Measurements from ENCODE around the gene PAQR7.

The PAQR7 gene

DNA sequence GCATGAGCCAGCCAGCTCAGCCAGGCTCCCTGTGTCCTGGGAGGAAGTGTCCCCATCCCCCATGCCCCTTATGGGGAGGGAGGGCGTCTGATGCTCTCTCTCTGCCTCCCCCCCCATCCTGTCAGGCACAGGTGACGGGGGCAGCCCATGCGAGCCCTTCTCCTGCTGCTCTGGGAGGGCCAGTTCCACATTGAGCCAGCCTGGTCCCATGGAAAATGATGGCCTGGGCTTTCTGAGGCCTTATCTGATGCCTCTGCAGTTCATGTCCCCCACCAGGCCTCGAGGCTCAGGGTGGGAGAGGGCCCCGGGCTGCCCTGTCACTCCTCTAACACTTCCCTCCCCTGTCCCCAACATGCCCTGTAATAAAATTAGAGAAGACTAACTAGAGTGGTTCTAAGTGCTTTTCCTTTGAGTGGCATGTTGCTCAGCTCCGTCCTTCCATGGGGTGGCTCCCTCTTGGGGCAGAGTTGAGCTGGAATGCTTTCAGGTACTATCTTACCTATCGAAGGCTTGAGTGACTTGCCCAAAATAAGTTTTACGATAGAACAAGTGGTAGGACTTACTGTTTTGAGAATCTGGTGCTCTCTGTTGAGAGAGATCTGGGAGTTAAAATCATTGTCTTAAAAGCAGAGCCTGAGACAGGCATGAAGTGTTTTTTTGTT is 57.5 kb downstream of the PAQR7 start:
- DNase-seq (ENCODE audit: low read depth in 3 of 3): no peak

DNA sequence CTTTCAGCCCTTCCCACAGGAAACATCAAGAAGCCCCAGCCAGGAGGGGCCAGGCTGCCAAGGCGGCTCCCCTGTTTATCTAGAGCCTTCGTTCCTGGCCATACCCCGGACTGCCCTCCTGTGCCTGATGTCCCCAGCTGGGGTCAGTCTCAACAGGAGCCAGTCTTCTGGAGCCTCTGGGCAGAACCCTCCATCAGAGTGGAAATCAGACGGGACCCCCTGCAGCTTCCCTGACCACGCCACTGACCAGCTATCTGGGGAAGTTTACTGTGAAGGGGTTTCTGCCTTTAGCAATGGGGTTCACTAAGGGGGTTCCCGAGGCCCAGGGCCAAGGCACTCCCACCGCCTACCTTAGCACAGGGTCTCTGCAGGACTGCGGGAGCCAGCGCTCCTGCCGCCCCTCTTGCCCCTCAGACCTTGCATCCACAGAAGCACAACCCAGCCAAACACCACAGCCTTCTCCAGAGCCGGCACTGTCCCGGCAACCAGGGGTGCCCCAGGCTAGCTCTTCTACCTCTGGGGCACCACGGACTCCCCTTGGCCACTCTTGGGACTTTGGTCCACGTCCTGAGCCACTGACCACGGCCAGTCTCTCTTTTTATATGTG is 59.3 kb downstream of the PAQR7 start:
- DNase-seq (ENCODE audit: low read depth in 3 of 3): no peak

DNA sequence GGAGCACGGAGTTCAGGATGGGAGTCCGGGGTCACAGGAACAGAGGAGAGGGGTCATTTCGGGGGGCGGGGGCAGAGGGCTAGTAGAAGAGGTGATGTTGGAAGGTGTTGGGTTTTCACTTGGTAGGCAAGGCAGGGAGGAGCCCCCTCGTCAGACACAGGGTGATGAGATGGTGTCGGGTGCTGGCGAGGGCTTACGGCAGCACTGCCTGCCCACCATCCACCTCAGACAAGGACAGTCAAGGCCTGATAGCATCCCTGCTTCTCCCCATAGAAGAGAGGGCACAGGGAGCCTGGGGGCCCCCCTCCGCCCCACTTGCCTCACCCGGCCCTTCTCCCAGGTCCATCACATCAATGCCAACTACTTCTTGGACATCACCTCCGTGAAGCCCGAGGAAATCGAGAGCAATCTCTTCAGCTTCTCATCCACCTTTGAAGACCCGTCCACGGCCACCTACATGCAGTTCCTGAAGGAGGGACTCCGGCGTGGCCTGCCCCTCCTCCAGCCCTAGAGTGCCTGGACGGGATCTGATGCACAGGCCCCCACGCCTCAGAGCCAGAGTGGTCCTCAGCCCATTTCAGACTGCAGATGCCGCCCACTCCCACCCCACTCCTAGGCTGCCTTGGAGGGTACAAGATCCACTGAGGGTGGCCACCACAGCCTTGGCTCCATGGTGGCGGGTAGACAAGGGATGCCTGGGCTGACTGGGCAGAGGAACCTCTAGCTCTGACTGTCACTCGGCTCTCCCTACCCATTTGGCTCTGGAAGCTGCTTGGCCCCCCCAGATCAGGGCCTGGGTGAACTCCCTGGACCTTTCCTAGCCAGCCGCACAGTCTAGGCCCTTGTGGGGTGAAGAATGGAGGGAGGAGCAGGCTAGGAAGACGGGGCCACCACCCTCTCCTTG is 60.0 kb downstream of the PAQR7 start:
- no peak for DNase-seq (ENCODE audit: low read depth in 3 of 3)

DNA sequence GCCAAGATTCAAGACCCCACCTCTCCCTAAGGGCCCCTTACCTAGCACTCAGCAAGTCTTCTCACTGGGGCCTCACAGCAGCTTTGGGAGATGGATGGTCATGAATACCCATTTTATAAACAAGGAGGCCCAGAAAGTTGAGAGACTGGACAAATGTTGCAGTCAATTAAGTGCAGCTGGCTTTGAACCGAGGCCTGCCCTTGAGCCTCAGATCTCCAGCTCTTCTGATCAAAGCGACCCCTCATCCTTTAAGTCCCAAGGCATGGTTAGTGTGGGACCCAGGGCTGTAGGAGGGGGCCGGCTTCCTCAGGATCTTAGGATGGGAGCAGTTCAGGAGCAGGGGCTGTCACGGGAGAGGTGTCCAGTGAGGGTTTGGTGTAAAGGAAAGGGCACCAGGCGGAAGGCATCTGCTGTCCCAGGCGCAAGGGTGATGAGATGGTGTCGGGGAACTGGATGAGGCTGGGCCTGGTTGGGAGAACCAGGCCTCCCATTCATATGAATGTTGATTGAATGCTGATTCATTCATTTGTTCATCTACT is 60.9 kb downstream of the PAQR7 start:
- DNase-seq (ENCODE audit: low read depth in 3 of 3): no peak

DNA sequence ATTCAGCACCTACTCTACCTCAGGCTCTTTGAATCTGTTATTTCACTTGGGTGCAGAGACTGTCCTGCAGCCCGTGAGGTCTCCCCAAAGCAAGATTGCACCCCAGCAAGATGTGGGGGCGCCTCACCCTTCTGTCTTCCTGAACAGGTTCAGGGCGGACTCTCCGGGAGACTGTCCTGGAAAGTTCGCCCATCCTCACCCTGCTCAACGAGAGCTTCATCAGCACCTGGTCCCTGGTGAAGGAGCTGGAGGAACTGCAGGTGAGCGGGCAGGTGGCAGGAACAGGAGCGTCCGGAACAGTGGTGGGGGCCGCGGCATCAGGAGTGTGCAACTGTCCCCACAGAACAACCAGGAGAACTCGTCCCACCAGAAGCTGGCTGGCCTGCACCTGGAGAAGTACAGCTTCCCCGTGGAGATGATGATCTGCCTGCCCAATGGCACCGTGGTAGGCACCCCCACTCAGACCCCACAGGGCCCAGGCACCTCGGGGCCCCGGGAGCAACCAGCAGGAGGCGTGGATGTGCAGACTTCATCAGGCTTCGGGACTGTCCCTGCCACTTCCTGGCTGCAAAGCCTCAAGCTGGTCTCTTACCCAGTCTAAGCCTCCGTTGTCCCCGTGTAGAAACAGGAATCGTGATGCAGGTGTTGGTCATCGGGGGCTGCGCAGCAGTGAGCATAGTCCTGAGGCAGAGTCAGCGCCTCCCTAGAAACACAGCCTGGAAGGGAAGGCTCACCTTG is 61.6 kb downstream of the PAQR7 start:
- no peak for DNase-seq (ENCODE audit: low read depth in 3 of 3)

DNA sequence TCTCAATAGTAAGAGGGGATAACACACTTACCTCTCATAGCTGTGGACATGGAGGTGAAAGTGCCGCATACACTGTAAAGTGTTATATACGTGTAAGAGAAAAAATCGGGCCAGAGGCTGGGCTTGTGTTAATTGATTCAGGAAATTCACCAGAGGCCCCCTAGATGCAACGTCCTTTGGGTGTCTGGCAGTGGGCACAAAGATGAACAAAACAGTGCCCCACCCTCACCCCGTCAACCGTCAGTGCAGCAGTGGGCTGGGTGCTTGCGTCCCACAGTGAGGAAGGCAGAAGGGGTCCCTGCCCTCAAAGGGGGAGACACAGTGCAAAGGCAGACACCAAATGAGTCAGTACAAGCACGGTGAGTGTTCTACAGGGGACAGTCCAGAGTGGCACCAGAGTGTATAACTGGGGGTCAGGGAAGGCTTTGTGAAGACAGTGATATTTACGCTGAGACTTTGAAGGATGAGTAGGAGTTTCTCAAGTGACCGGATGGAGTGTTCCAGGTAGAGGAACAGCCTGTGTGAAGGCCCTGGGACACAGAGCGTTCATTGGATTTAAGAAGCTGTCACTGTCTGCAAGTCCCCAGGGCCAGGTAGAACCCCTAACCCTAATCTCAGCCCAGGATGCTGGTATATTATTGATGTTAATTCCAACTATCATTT is 62.3 kb downstream of the PAQR7 start:
- DNase-seq (ENCODE audit: low read depth in 3 of 3): no peak
